ENCODE measurements around the gene RAB31. TPM values are rescaled to one million over a fixed set of nuclear protein-coding genes. Genes with fewer than 3 reads are reported as not detected.

RAB31 gene
- total RNA-seq, 1 donor from 2014 or later = 19.7 TPM

GRCh38 chr18:9827211-9827792, 119.2 kb downstream of the RAB31 start:
- no peak for TF ChIP-seq CTCF (conservative IDR thresholded peaks at IDR 0.05)
- Mint-ChIP-seq H3K4me3 (no peak overlapping the region), H3K9me3 (peaks cover 3% of the 10 kb centered on the region), H3K4me1 (ENCODE audit: unreplicated experiment) (peaks cover 13% of the 10 kb centered on the region), H3K36me3 (peaks cover 2% of the 10 kb centered on the region), H3K27me3 (peaks cover 2% of the 10 kb centered on the region), H3K27ac (no peak overlapping the region)
- DNase-seq (ENCODE audit: extremely low spot score, unreplicated experiment) = no peak

GRCh38 chr18:9827793-9828505, 119.8 kb downstream of the RAB31 start:
- DNase-seq (ENCODE audit: extremely low spot score, unreplicated experiment) = no peak
- peaks cover 5% of the 10 kb centered on the region for H3K9me3 Mint-ChIP-seq
- peaks cover 6% of the 10 kb centered on the region for H3K36me3 Mint-ChIP-seq
- no peak overlapping the region for H3K4me3 Mint-ChIP-seq
- H3K4me1 Mint-ChIP-seq (ENCODE audit: unreplicated experiment) = peaks cover 13% of the 10 kb centered on the region
- TF ChIP-seq CTCF (conservative IDR thresholded peaks at IDR 0.05) = no peak
- H3K27me3 Mint-ChIP-seq = peaks cover 4% of the 10 kb centered on the region
- H3K27ac Mint-ChIP-seq = no peak overlapping the region

GRCh38 chr18:9828506-9829396, 120.7 kb downstream of the RAB31 start:
- Mint-ChIP-seq H3K9me3 (peaks cover 5% of the 10 kb centered on the region), H3K27me3 (peaks cover 7% of the 10 kb centered on the region), H3K4me1 (ENCODE audit: unreplicated experiment) (peaks cover 13% of the 10 kb centered on the region), H3K36me3 (peaks cover 9% of the 10 kb centered on the region), H3K27ac (no peak overlapping the region), H3K4me3 (no peak overlapping the region)
- no peak for DNase-seq (ENCODE audit: extremely low spot score, unreplicated experiment)
- TF ChIP-seq CTCF (conservative IDR thresholded peaks at IDR 0.05) = no peak

GRCh38 chr18:9829397-9829712, 121.3 kb downstream of the RAB31 start:
- no peak overlapping the region for H3K27ac Mint-ChIP-seq
- no peak for TF ChIP-seq CTCF (conservative IDR thresholded peaks at IDR 0.05)
- no peak for DNase-seq (ENCODE audit: extremely low spot score, unreplicated experiment)
- no peak overlapping the region for H3K4me3 Mint-ChIP-seq
- H3K9me3 Mint-ChIP-seq = peaks cover 5% of the 10 kb centered on the region
- H3K27me3 Mint-ChIP-seq = peaks cover 7% of the 10 kb centered on the region
- peaks cover 14% of the 10 kb centered on the region for H3K4me1 Mint-ChIP-seq (ENCODE audit: unreplicated experiment)
- H3K36me3 Mint-ChIP-seq = peaks cover 9% of the 10 kb centered on the region

GRCh38 chr18:9831036-9831722, 123.1 kb downstream of the RAB31 start:
- Mint-ChIP-seq H3K4me3 (no peak overlapping the region), H3K27me3 (peaks cover 7% of the 10 kb centered on the region), H3K4me1 (ENCODE audit: unreplicated experiment) (peaks cover 24% of the 10 kb centered on the region), H3K9me3 (peaks cover 5% of the 10 kb centered on the region), H3K27ac (no peak overlapping the region), H3K36me3 (peaks cover 9% of the 10 kb centered on the region)
- no peak for DNase-seq (ENCODE audit: extremely low spot score, unreplicated experiment)
- TF ChIP-seq CTCF (conservative IDR thresholded peaks at IDR 0.05) = peak; percentile 50

Data from type B pancreatic cell (in vitro differentiated cells).